NCI-H748 (cell line): ENCODE data around the gene BTBD8.
"Not testable (repeated sequence)": the region's sequence is repeated elsewhere in the genome, so short reads cannot be mapped to it uniquely, and the experiment has no call there.

Experiments
- DNase-seq: peaks from one replicate; lab custom pipeline; 2025; ENCODE audit not compliant: unreplicated experiment; lab: John Stamatoyannopoulos, UW

The BTBD8 gene

GRCh38 chr1:92080128-92080985 lies at the start of gene BTBD8:
Gene BTBD8 (plus strand): TSS chr1:92080345. CDS start chr1:92080572, 227 bp downstream.
- DNase-seq, result peak; percentile 74

DNA sequence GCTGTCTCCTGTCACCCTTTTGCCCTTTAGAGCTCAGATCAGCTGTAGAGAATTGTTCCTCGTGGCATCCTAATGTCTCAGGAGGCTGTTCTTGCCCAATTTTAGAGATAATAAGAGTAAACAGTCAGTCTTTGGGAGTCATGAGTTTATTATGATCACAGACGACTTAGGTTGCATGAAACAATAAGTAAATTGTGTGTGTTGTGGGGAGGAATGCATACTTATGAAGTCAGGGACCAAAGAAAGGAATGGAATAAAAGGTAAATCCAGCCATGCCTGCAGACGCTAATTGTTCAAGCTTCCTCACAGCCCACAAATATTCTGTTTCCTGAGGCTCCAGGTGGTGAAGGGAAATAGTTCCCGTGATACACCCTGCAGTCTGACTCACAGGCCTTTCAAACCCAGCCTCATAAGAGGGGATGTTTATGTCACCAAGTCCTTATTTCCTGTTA lies 49.5 kb upstream of the BTBD8 start:
- DNase-seq, result no peak

DNA sequence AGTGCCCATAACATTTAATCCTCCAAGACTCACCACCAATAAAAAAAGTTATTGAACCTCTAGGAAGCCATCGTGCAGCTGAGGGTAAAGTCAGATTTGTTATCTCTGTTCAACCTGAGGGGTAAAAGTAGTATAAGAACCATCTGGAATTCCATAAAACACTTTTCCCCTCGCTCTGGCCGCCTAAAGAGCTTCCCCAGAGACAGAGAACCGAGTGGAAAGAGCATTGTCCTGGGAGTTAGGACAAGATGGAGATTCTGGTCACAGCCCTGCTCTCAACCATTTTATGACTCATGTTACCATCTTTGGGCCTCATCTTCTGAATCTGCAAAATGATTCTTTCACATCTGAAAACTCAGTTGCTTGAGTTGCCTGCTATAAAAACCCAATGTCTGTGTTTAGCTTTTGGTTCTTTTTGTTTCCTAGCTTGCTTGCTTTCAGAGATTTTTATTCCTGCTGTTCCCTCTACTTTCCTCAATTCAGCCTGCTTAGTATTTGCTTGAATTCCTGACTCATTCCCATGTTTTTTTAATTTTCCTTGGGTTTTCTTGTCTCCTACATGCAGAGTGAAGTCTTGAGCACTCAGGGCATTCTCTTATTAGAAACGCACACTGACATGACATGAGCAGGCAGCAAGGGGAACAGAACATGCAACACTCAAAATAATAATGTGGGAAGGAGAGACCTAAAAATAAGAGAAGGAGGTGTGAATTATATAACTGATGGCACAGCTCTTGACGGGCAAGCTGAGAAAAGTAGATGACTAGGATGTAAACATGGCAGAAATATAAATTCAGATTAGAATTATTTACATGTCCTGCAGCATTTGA lies 48.6 kb upstream of the BTBD8 start:
- DNase-seq, result no peak

- DNase-seq, result no peak
Observed at GRCh38 chr1:92037400-92037799, 42.7 kb upstream of the BTBD8 start.

DNA sequence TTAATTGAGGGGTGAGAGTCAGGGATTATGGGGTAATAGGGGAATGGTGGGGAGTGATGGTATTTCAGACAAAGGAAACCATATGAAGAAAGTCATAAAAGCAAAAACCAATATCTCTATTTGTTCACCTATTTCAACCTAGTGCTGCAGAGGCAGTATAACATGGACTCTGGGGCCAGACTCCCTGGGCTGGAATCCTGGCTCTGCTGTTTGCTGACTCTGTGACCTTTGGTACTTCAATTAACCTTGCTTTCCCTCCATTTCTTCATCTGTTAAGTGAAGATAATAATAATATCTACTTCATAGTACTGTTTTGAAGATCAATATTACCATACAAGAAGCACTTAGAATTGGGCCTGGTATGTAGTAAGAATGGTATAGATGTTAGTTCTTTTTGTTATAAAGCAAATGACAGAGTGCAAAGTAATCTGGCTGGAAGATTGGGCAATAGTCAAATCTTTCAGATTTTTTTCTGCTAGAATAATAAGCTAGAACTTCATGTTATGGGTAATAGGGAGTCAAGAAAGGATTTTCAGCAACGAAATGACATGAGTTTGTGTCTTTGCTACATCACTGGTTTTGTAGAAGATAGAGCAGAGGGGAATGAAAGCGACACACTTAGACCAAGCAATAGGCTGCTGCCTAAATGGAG lies 41.3 kb upstream of the BTBD8 start:
- DNase-seq, result no peak

DNA sequence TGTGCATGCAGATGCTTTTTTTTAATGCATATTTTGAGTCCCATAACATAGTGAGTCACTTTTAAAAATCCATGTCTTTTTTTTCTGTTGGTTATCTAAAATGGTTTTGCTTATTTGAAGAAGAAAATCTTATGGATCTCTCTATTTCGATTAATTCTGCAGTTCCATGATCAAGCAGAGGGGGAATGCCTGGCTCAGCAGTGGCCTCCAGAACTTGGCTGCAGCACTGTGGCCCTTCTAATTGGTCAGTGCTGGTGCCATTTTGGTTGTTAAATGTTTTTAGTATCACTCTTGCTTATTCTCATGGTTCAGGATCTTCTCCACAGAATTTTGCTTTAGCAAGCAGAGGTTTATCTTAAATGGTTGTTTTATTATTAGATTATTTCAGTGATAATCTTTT lies 39.2 kb upstream of the BTBD8 start:
- no peak for DNase-seq

GRCh38 chr1:92043621-92044020 lies 36.5 kb upstream of the BTBD8 start:
- DNase-seq, result no peak

DNA sequence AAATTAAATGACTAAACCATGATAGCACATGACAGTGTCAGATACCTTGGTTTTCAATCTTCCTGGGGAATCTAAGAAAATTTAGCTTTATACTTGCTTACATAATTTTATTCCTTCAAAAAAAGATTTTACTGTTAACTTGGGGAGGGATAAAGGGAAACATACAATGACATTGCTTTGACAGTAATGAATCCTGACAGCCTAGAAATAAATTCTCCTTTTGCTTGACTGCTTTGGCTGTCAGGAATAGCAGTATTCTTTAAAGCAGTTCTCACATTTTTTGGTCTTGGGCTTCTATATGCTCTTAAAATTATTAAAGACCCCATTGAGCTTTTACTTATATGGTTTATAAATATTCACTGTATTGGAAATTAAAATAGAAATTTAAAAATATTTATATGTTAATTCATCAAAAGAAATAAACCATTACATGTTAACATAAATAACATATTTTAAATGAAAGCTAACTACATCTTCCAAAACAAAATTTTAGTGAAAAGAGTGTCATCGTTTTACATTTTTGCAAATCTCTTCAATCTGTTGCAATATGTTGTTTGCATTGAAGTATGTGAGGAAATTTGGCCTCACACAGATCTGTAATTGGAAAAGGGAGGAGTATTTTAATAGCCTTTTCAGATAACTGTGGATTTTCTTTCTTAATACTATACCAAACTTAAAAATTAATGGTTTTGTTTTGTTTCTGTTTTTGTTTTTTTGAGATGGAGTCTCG lies 34.2 kb upstream of the BTBD8 start:
- DNase-seq, result no peak

GRCh38 chr1:92051948-92052347 lies 28.2 kb upstream of the BTBD8 start:
- no peak for DNase-seq

DNA sequence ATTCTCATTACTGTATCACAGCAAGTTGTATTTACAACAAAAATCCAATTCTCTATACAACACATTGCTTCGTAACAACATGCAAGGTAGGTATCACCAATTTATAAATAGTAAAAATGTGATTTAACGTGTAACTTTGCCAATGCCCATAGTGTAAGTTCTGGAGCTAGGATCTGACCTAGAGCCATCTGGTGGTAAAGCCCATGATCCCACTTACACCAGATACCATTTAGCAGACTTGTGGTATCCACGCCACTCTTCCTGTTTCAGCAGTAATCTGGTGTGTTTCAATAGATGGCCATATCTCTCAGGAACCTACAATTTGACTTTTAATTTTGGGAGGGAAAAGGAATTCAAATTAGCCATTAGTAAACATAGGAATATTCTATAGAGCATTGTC lies 15.1 kb upstream of the BTBD8 start:
- no peak for DNase-seq

- no peak for DNase-seq
Observed at GRCh38 chr1:92066321-92066720, 13.8 kb upstream of the BTBD8 start.

DNA sequence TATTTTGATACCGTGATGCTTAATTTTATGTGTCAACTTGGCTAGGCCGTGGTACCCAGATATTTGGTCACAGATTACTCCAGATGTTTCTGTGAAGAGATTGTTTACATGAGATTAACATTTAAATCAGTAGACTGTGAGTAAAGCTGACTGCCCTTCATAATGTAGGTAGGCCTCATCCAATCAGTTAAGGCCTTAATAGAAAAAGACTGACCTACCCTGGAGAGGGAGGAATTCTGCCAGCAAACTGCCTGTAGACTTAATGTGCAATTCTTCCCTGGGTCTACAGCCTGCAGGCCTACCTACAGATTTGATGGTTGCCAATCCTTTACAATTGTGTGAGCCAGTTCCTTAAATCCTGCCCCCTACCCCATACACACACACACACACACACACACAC lies 9.3 kb upstream of the BTBD8 start:
- no peak for DNase-seq

GRCh38 chr1:92074446-92074845 lies 5.7 kb upstream of the BTBD8 start:
- not testable (repeated sequence) for DNase-seq

- no peak for DNase-seq
Observed at GRCh38 chr1:92075311-92075710, 4.8 kb upstream of the BTBD8 start, which contains the start of gene SETSIP. Gene SETSIP (minus strand): TSS chr1:92075411. CDS start chr1:92075411, 0 bp downstream.

DNA sequence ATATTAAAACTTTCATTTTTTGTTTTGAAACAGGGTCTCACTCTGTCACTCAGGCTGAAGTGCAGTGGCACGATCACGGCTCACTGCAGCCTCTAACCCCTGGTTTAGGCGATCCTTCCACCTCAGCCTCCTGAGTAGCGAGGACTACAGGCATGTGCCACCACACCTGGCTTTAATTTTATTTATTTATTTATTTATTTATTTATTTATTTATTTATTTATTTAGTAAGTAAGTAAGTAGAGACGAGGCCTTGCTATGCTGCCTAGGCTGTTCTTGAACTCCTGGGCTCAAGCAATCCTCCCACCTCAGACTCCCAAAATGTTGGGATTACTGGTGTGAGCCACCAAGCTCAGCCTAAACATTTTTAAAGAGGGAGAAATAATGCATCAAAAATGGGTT lies 3.8 kb upstream of the BTBD8 start:
- DNase-seq, result no peak

GRCh38 chr1:92078077-92078476 lies 2.1 kb upstream of the BTBD8 start:
- not testable (repeated sequence) for DNase-seq

DNA sequence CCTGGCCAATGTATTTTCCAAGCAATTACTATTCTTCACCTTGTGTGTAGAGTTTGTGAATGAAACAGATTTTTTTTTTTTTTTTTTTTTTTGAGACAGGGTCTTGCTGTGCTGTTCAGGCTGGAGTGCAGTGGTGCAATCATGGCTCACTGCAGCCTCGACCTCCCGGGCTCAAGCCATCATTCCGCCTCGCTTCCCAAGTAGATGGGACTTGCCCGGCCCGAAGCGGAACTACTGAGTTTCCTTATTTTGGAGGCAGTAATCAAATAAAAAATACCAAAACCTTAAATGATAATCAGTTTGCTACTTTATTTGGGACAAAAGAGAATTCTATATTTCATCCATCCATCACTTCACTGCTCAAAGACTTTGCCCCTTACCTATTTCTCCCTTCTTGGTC lies 704 bp upstream of the BTBD8 start:
- no peak for DNase-seq

- DNase-seq, result peak; percentile 14
Observed at GRCh38 chr1:92081031-92081430, 886 bp downstream of the BTBD8 start.

- DNase-seq, result no peak
Observed at GRCh38 chr1:92084651-92085050, 4.5 kb downstream of the BTBD8 start.

- DNase-seq, result no peak
Observed at GRCh38 chr1:92085727-92086126, 5.6 kb downstream of the BTBD8 start.

GRCh38 chr1:92087542-92087941 lies 7.4 kb downstream of the BTBD8 start:
- peak; percentile 7 for DNase-seq
